HG03575 (cell line): ENCODE measurements around the gene LRIG3.

Source experiments
- ATAC-seq: cut with Tn5 transposase; IDR thresholded peaks from one replicate; pipeline ENCODE4 v1.9.1; 2021; ENCODE audit not compliant: unreplicated experiment, insufficient number of reproducible peaks, low FRiP score; ENCODE audit errors: extremely low read depth

Gene LRIG3

DNA sequence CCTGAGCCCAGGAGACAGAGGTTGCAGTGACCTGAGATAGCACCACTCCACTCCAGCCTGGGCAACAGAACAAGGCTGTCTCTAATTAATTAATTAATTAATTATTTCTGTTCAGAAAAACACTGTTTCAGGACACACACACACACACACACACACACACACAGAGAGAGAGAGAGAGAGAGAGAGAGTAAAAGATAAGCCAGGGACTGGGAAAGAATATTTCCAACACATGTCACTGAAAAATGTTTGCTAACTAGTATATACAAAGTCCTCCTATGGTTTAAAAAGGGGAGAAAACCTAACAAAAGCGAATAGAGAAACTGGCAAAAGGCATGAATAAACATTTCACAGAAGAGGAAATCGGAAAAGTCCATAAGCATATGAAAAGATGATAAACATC is 18.1 kb upstream of the LRIG3 start:
- ATAC-seq = no peak

- ATAC-seq = no peak
These were observed 14.2 kb upstream of the LRIG3 start for GRCh38 chr12:58934528-58934927.

DNA sequence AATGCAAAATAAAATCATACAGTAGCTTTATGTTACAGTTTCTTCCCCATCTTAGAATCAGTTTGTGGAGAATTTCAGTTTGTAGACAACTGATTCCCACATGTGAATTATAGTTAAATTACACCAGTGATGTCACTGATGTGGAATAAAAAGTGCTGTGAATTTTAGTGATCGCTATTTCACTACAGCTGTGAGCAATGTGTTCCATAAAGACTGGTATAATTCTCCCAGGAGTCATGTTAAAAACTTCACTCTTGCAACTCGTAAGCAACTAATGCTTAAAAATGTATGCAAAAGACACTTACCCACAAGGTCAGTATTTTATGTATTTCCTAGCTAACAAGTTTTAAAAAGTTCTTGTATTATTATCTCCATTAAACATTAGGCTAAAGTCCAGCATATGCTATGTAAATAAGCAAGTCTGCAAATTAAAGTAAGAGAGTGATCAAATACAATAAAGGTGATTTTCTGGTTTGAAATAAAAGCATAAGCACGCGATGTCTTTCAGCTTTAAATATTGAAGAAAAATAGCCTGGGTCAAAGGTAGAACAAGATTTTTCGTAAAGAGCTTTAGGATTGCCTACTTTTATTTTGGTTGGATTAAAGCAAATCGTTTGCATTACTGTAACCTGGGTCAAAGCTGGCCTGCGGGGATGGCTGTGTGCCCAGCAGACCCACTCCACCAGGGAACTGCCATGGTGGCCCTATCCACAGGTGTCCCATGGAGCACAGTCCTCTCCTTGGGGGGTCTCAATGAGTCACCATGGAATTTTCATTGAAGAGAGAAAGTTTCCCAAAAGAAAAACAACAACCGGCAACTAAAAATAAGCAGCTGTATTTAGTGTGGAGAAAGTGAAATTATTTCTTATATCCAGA is 12.7 kb upstream of the LRIG3 start:
- no peak for ATAC-seq

DNA sequence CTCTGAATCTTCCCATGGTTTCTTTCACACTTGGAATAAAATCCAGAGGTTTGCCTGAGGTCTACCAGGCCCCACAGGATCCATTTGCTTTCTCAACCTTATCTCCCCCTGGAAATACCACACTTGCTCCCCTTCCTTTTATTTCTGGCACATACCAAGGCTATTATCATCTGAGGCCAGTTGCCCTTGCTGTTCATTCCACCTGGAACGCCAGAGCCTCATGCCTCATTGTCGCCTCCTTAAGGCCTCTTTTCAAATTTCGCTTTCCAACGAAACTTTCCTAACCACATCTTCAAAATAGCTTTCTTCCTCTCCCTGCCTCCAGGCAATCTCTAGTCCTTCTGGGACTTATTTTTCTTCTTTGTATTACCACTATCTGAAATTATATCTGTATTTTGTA is 11.2 kb upstream of the LRIG3 start:
- ATAC-seq = no peak

DNA sequence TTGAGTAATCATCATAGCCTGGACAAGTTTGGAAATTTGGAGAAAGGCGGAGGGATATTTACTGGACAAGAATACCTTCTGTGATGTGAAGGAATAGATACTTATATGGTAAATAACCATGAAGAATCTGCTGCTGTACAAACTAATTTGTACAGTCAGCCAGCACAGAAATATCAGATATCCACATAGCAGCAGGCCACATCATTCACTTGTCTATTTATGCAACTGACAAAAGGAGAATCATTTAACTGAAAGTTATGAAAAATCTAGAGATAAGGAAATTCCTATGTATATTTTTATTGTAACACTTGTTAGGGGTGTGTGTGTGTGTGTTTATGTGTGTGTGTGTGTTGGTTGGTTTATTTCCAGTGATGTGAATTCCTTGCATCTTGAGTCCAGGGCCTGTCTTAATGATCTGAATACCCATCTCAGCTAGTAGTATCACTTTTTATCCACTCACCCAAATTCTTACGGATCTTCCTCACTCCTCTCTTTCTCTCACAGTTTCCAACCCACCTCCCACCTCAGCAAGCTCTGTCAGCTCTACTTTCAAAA is 10.5 kb upstream of the LRIG3 start:
- no peak for ATAC-seq

GRCh38 chr12:58927120-58927519 is 6.8 kb upstream of the LRIG3 start:
- ATAC-seq = no peak

DNA sequence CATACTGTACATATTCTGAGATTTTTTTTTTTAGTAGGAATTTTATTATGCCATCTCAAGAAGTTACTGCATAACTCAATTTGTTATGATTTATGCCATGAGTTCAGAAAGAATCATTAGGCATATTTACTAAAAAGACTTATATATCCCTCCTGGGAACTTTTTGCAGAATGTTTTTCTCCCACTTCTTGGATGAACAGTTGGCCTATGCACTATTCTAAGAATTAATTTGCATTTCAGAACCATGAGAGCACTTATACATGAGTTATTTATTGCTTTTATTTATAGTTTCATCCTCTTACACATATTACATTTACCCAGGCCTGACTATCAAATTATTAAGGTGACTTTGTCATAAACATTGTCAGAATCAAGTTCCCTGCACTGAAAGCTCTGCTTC is 6.3 kb upstream of the LRIG3 start:
- ATAC-seq = no peak

GRCh38 chr12:58925751-58926150 is 5.4 kb upstream of the LRIG3 start:
- ATAC-seq = no peak

GRCh38 chr12:58925111-58925611 is 4.9 kb upstream of the LRIG3 start:
- ATAC-seq = no peak

DNA sequence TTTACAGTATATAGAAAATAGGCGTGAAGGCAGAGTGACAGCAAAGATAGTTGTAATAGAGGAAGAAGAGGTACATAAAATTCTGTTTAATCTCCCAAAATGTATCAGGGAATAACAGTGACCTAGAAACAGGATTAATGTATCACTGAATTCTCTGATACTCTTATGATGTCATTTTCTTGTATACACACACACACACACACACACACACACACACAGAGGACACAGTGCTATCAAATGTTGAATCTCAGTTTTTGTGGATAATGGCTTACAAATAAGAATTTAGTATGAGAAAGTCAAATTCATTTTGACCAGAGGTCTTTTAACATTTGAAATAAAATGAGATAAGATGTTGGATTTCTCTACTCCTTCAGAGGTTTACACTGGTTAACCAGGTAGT is 4.3 kb upstream of the LRIG3 start:
- no peak for ATAC-seq

DNA sequence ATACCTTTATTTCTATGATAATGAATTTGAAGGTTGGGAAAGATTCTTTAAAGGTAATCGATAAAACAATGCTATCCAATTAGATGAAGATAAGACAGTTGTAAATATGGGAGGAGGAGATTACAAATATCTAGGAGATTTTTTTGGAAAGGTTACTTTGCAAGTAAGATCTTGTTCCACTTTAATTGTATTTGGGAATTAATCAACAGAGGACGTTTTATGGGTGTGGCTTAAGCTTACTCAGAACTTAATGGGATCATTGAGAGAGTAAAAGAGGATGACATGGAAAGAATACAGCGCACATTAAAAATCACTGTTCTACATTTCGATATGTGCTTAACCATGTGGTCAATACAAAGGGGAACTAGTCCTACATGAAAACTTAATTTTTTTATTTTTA is 3.5 kb upstream of the LRIG3 start:
- ATAC-seq = no peak

DNA sequence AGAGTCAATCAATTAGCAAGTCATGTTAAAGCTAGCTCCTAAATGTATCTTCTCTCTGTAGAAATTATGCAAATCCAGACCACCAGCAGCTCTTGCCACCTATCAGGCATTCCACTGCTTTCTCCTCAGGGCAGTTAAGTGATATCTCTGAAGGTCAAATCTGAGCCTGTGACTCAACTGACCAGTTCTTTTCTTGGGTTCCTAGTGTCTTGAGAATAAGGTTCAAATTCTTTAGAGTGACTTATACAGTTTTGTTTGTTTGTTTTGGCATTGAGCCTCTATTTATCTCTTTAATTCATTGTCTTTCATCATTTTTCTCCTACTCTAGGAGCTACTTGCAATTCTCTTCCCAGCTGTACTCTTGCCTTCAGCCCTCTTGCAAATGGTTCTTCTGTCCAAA is 2.5 kb upstream of the LRIG3 start:
- no peak for ATAC-seq

GRCh38 chr12:58920961-58921861 is 907 bp upstream of the LRIG3 start:
- no peak for ATAC-seq

- ATAC-seq = peak; percentile 8
These were observed 838 bp downstream of the LRIG3 start for GRCh38 chr12:58919231-58920101.

DNA sequence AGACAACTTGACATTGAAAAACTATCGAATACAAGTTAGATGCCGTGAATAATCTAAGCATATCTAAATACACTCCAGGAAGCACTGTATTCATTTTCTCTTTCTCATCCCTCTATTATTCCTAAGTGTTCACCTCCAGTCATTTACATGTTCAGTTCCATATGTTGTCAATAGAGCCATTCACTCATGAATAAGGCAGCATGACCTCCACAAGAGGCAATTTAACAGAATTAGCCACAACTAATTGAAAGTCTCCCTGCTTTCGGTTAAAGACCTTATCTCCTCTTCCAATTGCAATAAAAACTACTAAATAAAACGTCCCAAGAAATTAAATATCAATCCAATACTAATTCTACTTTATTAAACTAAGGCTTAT is 1.8 kb downstream of the LRIG3 start:
- no peak for ATAC-seq

GRCh38 chr12:58917699-58918468 is 2.4 kb downstream of the LRIG3 start:
- no peak for ATAC-seq

DNA sequence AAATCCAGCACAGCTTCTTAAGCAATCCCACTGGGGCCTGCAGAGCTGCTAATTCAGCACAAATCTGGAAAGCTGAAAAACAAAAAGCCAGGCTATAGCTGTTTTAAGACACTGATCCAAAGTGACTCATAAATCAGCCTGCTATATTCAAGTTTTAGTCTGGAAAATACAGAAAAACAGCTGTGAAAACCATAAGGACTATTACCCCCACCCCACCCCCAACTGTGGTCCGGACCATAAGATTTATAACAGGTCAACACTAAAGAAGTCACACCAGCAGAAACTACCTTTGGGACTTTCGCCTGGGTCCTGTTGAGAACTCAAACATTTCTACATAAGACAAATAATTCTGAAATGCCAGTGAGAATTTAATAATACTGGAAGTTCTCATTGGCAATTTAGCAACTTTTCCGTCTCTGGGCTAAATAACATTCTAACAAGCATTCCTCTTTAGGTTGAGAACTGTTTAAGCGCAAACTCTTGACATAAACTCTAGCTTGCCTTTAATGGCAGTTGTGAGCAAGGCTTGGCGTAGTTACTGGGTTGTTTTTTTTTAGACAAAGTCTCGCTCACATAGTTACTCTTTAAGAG is 3.3 kb downstream of the LRIG3 start:
- no peak for ATAC-seq

DNA sequence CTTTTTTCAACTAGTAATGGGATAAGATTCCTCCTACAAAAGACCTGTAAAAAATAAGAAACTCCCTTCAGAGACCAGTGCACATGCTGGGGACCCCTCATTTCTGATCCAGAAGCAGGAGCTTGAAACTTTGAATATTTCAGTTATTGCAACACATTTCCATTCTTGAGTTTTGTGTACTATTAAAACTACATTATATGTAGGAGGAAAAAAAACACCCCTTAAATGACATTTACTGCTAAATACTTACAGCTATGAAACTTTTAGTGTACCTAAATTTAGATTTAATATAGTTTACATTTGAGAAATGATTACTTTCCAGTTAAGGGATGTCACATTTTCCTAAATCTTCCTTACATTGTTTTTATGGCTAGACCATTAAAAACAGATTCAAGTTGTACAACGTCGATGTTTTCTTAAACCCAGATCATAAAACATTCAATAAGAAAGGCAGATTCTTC is 4.1 kb downstream of the LRIG3 start:
- no peak for ATAC-seq
